ENCODE data around the gene TIRAP.

TIRAP gene

DNA sequence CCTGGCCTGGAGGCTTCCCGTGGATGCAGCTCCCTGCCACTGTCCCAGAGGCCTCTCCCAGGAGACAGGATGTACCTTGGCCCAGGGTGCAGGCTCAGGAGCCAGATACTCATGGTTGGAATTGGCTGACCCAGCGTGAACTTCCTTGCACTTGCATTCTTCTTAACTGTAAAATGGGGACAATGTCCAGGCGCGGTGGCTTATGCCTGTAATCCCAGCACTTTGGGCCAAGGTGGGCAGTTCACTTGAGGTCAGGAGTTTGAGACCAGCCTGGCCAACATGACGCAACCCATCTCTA lies 52.5 kb downstream of the TIRAP start:
- H2AK5ac ChIP-seq (ENCODE audit: low read length), result no peak overlapping the region
- peaks cover 6 to 9% of the 10 kb centered on the region in 2 experiments for H3K36me3 ChIP-seq (ENCODE audit: control insufficient read depth in 1 of 2, insufficient read depth in 2 of 2, low read length in 2 of 2)
- H3K4me3 ChIP-seq (ENCODE audit: low read depth, low read length), result no peak overlapping the region
- peak overlapping the region; percentile 37 for H3K14ac ChIP-seq (ENCODE audit: low read length)
- H3K79me2 ChIP-seq (ENCODE audit: control insufficient read depth, insufficient read depth, low read length, poor library complexity), result peaks cover 1% of the 10 kb centered on the region
- no peak overlapping the region for H4K91ac ChIP-seq (ENCODE audit: low read depth, low read length)
- no peak overlapping the region for H2AFZ ChIP-seq (ENCODE audit: insufficient read depth, low read length, poor library complexity)
- H3K18ac ChIP-seq (ENCODE audit: low read length), result no peak overlapping the region
- H3K9me3 ChIP-seq (ENCODE audit: insufficient read depth, low read depth, low read length), result no peaks in the 10 kb centered on the region
- H4K12ac ChIP-seq (ENCODE audit: low read depth, low read length), result no peak overlapping the region
- peaks cover 6% of the 10 kb centered on the region for H3K79me1 ChIP-seq (ENCODE audit: low read length)
- no peak overlapping the region for H3K9ac ChIP-seq (ENCODE audit: low read length)
- H2BK12ac ChIP-seq (ENCODE audit: low read length), result peak overlapping the region; percentile 37
- H4K8ac ChIP-seq (ENCODE audit: low read depth, low read length), result no peak overlapping the region
- peak overlapping the region; percentile 18 for H2BK5ac ChIP-seq (ENCODE audit: low read depth, low read length, poor library complexity)
- peak overlapping the region; percentile 15 for H3K27ac ChIP-seq (ENCODE audit: low read depth, low read length)
- DNase-seq, result no peak
- no peak overlapping the region for H3K4me2 ChIP-seq (ENCODE audit: low read length)
- no peaks in the 10 kb centered on the region for H3K27me3 ChIP-seq (ENCODE audit: insufficient read depth, low read length)
- peaks cover 28 to 35% of the 10 kb centered on the region in 2 experiments for H3K4me1 ChIP-seq (ENCODE audit: control insufficient read depth in 1 of 2, insufficient read depth in 2 of 2, low read length in 2 of 2)
- no peak overlapping the region for H2BK120ac ChIP-seq (ENCODE audit: insufficient read depth, low read length, poor library complexity)
- H3K23ac ChIP-seq (ENCODE audit: low read length), result no peak overlapping the region
- WGBS (ENCODE audit: extremely low coverage, insufficient coverage, insufficient read length), result no CpG with 5 or more reads among the region's 5 CpGs
- no peak overlapping the region for H3K4ac ChIP-seq (ENCODE audit: low read depth, low read length)

DNA sequence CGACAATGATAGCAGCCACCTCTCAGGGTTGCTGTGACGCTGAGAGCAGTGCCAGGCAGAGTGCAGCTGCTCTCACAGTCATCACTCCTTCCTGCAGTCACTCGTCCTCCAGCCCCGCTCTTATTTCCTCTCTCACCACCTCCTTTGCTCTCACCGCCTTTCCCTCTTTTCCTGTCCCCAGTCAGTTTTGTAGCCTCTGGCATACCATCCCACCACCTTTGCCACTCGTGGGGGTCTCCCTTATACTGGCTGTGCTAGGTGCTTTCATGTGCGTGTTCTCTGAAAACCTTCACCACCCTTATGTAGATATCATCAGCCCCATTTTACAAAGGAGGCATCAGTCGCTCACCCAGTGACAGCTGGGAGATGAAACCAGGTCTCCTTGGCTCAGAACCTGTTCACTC lies 53.2 kb downstream of the TIRAP start:
- Histone ChIP-seq H3K4me2 (ENCODE audit: low read length) (no peak overlapping the region), H3K79me2 (ENCODE audit: control insufficient read depth, insufficient read depth, low read length, poor library complexity) (peaks cover 1% of the 10 kb centered on the region), H3K4me1 (ENCODE audit: control insufficient read depth in 1 of 2, insufficient read depth in 2 of 2, low read length in 2 of 2) (peaks cover 29 to 35% of the 10 kb centered on the region in 2 experiments), H3K4ac (ENCODE audit: low read depth, low read length) (no peak overlapping the region), H2AK5ac (ENCODE audit: low read length) (no peak overlapping the region), H3K9ac (ENCODE audit: low read length) (no peak overlapping the region), H4K12ac (ENCODE audit: low read depth, low read length) (no peak overlapping the region), H4K8ac (ENCODE audit: low read depth, low read length) (no peak overlapping the region), H2BK5ac (ENCODE audit: low read depth, low read length, poor library complexity) (no peak overlapping the region), H2BK12ac (ENCODE audit: low read length) (no peak overlapping the region), H3K9me3 (ENCODE audit: insufficient read depth, low read depth, low read length) (no peaks in the 10 kb centered on the region), H3K23ac (ENCODE audit: low read length) (no peak overlapping the region), H2BK120ac (ENCODE audit: insufficient read depth, low read length, poor library complexity) (no peak overlapping the region), H3K27me3 (ENCODE audit: insufficient read depth, low read length) (no peaks in the 10 kb centered on the region), H4K91ac (ENCODE audit: low read depth, low read length) (peak overlapping the region; percentile 11), H3K14ac (ENCODE audit: low read length) (no peak overlapping the region), H3K4me3 (ENCODE audit: low read depth, low read length) (no peak overlapping the region), H3K79me1 (ENCODE audit: low read length) (peaks cover 6% of the 10 kb centered on the region), H3K18ac (ENCODE audit: low read length) (no peak overlapping the region), H3K27ac (ENCODE audit: low read depth, low read length) (peak overlapping the region; percentile 26), H3K36me3 (ENCODE audit: control insufficient read depth in 1 of 2, insufficient read depth in 2 of 2, low read length in 2 of 2) (peaks cover 4 to 9% of the 10 kb centered on the region in 2 experiments), H2AFZ (ENCODE audit: insufficient read depth, low read length, poor library complexity) (no peak overlapping the region)
- no CpG with 5 or more reads among the region's 8 CpGs for WGBS (ENCODE audit: extremely low coverage, insufficient coverage, insufficient read length)
- DNase-seq, result no peak

DNA sequence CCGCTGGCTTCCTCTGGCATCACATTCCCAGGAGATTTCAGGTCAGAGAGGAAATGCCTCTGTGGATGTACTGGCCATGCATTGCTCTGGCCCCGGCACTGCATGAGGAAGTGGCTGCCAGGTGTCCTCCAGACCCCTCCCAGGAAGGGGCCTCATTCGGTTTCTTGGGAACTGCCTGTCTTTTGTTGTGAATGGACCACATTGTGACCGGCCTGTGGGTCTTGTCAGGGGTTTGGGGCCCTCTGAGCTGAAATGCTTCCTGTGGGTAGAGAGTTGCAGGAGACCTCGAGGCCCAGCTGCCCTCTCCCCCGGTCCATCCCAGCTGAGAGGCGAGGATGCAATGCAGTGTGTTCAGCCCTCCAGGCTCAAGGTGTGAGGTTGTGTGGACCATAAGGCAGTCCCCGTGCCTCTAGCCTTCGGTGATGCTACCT lies 53.8 kb downstream of the TIRAP start:
- H2BK120ac ChIP-seq (ENCODE audit: insufficient read depth, low read length, poor library complexity), result peak overlapping the region; percentile 27

DNA sequence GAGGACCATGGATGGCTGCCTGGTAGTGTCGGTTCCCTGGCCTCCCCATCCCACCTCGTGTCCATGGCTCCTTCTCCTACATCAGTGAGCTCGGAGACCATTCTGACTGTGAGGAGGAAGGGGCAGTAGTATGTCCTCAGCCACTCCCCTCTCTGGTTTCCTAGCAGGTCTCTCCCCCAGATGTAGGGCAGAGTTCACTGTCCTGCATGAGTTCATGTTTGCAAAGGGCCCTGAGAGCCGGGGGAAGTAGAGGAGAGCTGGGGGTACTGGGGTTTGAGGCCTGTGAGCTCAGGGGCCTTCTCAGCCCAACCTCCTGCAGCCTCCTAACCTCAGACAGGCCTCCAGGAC lies 54.2 kb downstream of the TIRAP start:
- Histone ChIP-seq H3K36me3 (ENCODE audit: control insufficient read depth in 1 of 2, insufficient read depth in 2 of 2, low read length in 2 of 2) (peaks cover 0 to 4% of the 10 kb centered on the region in 2 experiments), H4K91ac (ENCODE audit: low read depth, low read length) (peak overlapping the region; percentile 74), H3K4me2 (ENCODE audit: low read length) (peak overlapping the region; percentile 18), H2BK12ac (ENCODE audit: low read length) (peak overlapping the region; percentile 73), H3K18ac (ENCODE audit: low read length) (peak overlapping the region; percentile 34), H4K12ac (ENCODE audit: low read depth, low read length) (peak overlapping the region; percentile 9), H3K23ac (ENCODE audit: low read length) (no peak overlapping the region), H2BK5ac (ENCODE audit: low read depth, low read length, poor library complexity) (peak overlapping the region; percentile 7), H2AK5ac (ENCODE audit: low read length) (peak overlapping the region; percentile 45), H3K4me1 (ENCODE audit: control insufficient read depth in 1 of 2, insufficient read depth in 2 of 2, low read length in 2 of 2) (peaks cover 38 to 43% of the 10 kb centered on the region in 2 experiments), H3K14ac (ENCODE audit: low read length) (peak overlapping the region; percentile 59), H4K8ac (ENCODE audit: low read depth, low read length) (peak overlapping the region; percentile 31), H2AFZ (ENCODE audit: insufficient read depth, low read length, poor library complexity) (no peak overlapping the region), H3K79me2 (ENCODE audit: control insufficient read depth, insufficient read depth, low read length, poor library complexity) (peaks cover 1% of the 10 kb centered on the region), H3K4ac (ENCODE audit: low read depth, low read length) (no peak overlapping the region), H3K27ac (ENCODE audit: low read depth, low read length) (peak overlapping the region; percentile 58), H2BK120ac (ENCODE audit: insufficient read depth, low read length, poor library complexity) (peak overlapping the region; percentile 27), H3K79me1 (ENCODE audit: low read length) (peaks cover 6% of the 10 kb centered on the region), H3K9me3 (ENCODE audit: insufficient read depth, low read depth, low read length) (no peaks in the 10 kb centered on the region), H3K27me3 (ENCODE audit: insufficient read depth, low read length) (no peaks in the 10 kb centered on the region), H3K4me3 (ENCODE audit: low read depth, low read length) (peak overlapping the region; percentile 19), H3K9ac (ENCODE audit: low read length) (no peak overlapping the region)
- WGBS (ENCODE audit: extremely low coverage, insufficient coverage, insufficient read length), result no CpG with 5 or more reads among the region's 4 CpGs
- DNase-seq, result no peak

More for the DNA sequence above, 53.8 kb downstream of the TIRAP start:
- peak overlapping the region; percentile 12 for H3K4ac ChIP-seq (ENCODE audit: low read depth, low read length)
- peaks cover 34 to 39% of the 10 kb centered on the region in 2 experiments for H3K4me1 ChIP-seq (ENCODE audit: control insufficient read depth in 1 of 2, insufficient read depth in 2 of 2, low read length in 2 of 2)
- H2AK5ac ChIP-seq (ENCODE audit: low read length), result peak overlapping the region; percentile 45
- H2BK5ac ChIP-seq (ENCODE audit: low read depth, low read length, poor library complexity), result no peak overlapping the region
- peak overlapping the region; percentile 34 for H3K18ac ChIP-seq (ENCODE audit: low read length)
- peak overlapping the region; percentile 31 for H4K8ac ChIP-seq (ENCODE audit: low read depth, low read length)
- H3K9ac ChIP-seq (ENCODE audit: low read length), result no peak overlapping the region
- no peaks in the 10 kb centered on the region for H3K9me3 ChIP-seq (ENCODE audit: insufficient read depth, low read depth, low read length)
- no peak overlapping the region for H3K23ac ChIP-seq (ENCODE audit: low read length)
- no peak for DNase-seq
- H3K14ac ChIP-seq (ENCODE audit: low read length), result peak overlapping the region; percentile 59
- peaks cover 6% of the 10 kb centered on the region for H3K79me1 ChIP-seq (ENCODE audit: low read length)
- H2AFZ ChIP-seq (ENCODE audit: insufficient read depth, low read length, poor library complexity), result no peak overlapping the region
- H3K27ac ChIP-seq (ENCODE audit: low read depth, low read length), result peak overlapping the region; percentile 58
- peak overlapping the region; percentile 18 for H3K4me2 ChIP-seq (ENCODE audit: low read length)
- peak overlapping the region; percentile 74 for H4K91ac ChIP-seq (ENCODE audit: low read depth, low read length)
- H3K79me2 ChIP-seq (ENCODE audit: control insufficient read depth, insufficient read depth, low read length, poor library complexity), result peaks cover 1% of the 10 kb centered on the region
- H4K12ac ChIP-seq (ENCODE audit: low read depth, low read length), result peak overlapping the region; percentile 9
- H3K4me3 ChIP-seq (ENCODE audit: low read depth, low read length), result peak overlapping the region; percentile 19
- H3K36me3 ChIP-seq (ENCODE audit: control insufficient read depth in 1 of 2, insufficient read depth in 2 of 2, low read length in 2 of 2), result peaks cover 0 to 7% of the 10 kb centered on the region in 2 experiments
- peak overlapping the region; percentile 73 for H2BK12ac ChIP-seq (ENCODE audit: low read length)
- no peaks in the 10 kb centered on the region for H3K27me3 ChIP-seq (ENCODE audit: insufficient read depth, low read length)
- WGBS (ENCODE audit: extremely low coverage, insufficient coverage, insufficient read length), result no CpG with 5 or more reads among the region's 9 CpGs

All from trophoblast cell (in vitro differentiated cells and primary cell).